Stimulated activated CD4-positive, alpha-beta T cell treated with anti-CD3 and anti-CD28 coated beads, Interleukin-1b, Interleukin-23, amount 100 ng/mL, for 24 hours (primary cell): ENCODE measurements around the gene MARCHF9.
A peak's percentile ranks its signal among the peaks of the same experiment; 100 is the strongest.

Experiments used
- DNase-seq, 4 experiments: peaks; one replicate each; pipeline ENCODE4 v3.0.0-alpha.2; 2020; ENCODE audit warnings: low read depth in 4 of 4, low spot score in 1 of 4

The MARCHF9 gene

DNA sequence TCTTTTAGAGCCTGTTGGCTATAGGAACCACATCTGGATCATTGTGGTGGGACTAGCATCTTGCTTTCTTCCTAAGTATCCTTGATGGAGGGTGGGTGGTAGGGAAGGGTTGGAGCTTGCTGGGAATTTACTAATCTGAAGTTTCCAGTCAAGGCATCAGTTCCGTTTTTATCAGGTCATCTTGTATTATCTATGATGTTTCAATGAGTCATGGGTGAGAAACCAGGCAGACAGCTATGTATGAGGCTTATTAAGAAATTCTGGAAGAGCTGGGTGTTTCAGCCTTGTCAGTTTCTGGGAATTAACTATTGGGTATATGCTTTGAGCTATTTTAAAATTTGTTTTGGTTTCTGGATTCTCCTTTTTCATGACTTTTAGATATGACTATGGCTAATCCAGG is 39.0 kb downstream of the MARCHF9 start:
- DNase-seq: no peak

DNA sequence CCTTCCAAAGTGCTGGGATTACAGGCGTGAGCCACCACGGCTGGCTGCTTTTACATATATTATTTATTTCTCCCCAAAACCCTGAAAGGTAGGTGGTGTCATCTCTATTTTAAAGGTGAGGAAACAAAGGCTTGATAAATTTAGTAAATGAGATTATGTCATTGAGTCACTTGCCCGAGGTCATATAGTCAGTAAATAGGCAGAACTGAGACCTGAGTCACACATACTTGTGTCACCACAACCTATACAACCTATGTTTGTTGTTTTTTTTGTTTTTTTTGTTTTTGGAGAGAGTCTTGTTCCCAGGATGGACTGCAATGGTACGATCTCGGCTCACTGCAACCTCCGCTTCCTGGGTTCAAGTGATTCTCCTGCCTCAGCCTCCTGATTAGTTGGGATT is 40.5 kb downstream of the MARCHF9 start:
- DNase-seq: no peak

DNA sequence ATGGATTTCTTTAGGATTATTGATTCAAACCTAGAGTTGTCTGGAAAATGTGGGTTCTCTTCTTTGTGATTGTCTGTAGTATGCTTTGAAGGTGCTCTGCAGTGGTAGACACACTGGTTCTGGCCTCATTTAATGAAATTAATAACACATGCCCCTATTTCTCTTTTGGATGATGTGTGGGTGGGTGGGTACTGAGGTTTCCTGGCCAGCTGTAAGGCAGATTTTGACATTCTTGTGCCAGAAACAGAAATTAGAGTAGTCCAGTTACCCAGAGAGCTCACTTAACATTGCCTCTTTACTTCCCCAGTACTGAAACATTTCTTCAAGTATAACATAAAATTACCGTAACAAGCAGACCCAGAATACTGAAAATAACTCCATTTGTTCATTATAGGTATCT is 42.1 kb downstream of the MARCHF9 start:
- DNase-seq: no peak

DNA sequence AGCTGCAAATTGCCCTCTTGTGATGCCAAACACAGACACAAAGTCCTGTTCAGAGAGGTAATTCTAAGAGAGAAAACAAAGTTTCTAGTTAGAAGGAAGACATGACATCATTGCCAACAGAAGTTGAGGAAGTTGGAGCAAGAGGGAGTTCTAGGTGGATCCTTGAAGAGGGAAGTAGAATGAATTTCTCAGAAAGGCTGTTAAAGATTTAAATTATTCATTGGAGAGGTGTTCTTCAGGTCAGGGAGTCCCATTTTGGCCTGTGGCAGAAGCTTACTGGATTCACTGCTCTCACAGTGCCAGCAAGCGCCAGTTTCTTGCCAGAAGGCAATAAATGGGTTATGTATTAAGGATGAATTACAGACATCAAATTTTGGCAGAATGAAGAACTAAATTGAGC is 43.0 kb downstream of the MARCHF9 start:
- DNase-seq: no peak

DNA sequence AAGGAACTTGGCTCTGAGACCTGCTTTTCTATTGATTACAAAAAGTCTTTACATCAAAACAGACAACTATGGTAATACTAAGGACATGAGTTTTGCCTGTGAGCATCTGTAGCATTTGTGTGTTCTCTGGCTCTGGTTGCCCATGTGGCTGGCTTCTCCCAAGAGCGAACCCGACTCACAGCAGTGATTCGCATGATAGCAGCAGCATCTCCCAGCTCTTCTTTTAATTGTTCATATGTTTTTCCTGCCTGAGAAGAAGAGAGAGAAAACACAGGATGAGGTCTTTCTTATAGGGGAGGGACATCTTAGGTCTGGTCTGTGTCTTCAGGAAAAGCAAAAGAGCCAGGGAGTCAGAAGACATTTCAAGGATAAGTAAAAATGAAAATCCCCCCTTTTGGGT is 46.1 kb downstream of the MARCHF9 start:
- no peak for DNase-seq

DNA sequence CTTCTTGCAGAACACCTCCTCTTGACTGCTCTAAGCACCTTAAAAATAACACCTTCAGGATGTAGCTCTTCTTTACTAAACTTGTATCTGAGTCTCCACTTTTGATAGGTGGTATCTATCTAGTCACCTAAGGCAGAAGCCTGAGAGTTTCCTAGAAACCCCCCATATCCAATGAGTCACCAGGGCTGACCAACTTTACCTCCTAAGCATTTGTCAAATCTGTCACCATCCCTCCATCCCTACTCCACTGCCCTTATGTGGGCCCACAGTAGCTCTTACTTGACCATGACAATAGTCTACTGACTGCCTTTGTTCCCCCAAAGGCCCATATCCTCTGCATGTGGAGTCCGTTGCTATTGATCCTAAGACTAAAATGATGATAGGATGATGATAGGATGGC is 47.7 kb downstream of the MARCHF9 start:
- DNase-seq: no peak

DNA sequence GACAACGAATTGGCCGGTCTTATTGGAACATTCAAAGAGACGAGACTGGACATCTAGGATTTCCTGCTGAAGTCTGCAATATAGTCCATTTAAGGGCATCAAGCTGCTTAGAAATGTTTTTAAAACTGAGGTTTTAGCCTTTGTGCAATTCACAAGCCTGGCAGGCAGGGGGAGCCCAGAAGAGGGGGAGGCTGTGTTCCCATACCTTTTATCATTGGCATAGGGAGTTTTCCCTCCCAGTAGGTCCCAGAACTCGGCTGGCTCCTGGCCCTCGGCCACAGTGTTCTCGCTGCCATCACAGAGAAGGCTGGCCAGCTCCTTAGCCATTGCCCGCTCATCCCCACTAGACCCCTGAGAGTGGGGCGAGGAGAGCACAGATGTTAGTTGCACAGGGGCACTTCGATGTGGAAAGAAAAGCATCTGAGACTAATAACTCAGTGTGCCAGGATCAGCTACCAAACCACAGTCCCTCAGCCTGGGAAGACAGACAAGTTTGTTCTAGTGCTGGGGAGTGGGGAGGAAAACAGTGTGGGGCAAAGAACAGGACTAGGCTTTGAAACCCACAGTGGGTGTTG is 48.5 kb downstream of the MARCHF9 start:
- DNase-seq: peak in 1 of 4 experiments; percentile 14

DNA sequence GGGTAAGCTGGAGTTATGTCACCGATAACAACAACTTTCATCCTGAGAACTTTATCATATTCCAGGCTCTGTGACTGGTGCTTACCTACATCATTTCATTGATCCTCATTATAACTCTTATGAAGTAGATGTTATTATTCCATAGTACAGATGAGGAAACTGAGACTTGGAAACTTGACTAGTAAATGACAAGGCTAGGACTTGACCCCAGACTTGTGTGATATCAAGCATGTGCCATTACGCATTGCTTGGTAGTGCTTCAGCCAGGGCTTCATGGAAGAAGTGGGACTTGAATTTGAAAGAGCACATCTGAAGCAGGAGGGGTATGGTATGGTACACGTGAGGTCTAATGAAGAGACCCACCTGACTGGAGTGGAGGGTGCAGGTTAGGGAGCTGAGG is 51.8 kb downstream of the MARCHF9 start:
- DNase-seq: no peak

DNA sequence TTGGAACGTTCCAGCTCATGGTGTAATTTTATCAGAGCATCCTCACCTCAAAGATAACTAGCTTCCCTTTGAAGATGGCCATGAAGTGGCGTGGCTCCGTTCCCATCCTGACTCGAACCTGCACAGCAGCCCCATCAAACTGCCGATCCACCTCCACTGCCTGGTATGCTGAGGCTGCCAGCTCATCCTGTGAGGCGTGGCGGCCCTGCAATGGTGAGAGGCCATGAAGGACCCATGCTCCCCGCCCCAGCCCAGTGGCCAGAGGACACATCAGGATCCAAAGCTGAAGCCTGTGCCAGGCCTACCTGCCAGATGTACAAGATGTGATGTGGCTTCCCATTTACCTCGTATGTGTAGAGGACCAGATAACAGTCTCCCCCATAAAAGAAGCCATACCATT is 52.4 kb downstream of the MARCHF9 start:
- no peak for DNase-seq

DNA sequence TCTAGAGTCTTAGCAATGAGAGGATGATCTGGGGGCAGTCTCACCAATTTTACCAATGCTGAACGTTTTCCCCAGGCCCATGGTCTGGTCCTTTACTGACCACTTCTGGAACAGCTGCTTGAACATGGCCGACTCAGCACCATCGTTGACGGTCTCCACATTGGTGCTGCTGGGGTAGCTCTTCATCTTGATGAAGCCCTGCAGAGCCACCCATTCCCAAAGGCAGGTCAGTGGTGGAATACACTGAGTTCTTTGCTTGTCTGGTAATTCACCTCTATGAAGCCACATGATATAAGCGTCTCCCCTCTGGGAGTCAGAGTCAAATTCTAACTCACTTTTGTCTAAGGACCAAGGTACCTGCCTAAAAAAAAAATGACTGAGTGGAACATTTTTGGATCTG is 53.4 kb downstream of the MARCHF9 start:
- no peak for DNase-seq

DNA sequence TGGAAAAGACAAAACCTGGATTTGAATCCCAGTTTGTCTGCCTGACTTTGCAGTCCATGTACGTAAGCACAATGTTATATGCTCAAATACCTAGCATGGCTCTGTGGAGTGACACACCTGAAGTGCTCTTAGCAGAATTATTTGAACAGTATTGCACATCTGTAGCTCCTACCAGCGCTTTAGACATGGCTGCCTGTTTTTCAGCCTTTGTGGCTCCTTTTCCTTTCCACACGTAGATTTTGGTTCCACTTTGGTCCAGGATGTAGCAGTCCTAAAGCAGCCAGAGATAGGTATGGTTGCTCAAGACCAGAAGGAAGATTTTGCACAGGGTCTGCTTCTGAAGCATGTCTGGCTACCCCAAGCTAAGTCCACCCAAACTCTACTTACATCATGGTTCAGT is 54.5 kb downstream of the MARCHF9 start:
- no peak for DNase-seq
